Brain microvascular endothelial cell (primary cell): ENCODE data around the gene PPFIA1.
A peak's percentile ranks its signal among the peaks of the same experiment; 100 is the strongest.

Experiments
- DNase-seq: peaks from one replicate; pipeline ENCODE4 v3.0.0-alpha.2; 2020
- H3K27ac ChIP-seq: fragments of 250-450 bp; sonication (Bioruptor Pico); 2 replicates; pipeline ENCODE4 v1.5.1; 2020; ENCODE audit warnings: mild to moderate bottlenecking, moderate library complexity
- H3K27me3 ChIP-seq: fragments of 250-450 bp; sonication (Bioruptor Pico); replicated peaks from 2 replicates; pipeline ENCODE4 v1.5.1; 2020; ENCODE audit warnings: mild to moderate bottlenecking
- H3K36me3 ChIP-seq: fragments of 250-450 bp; sonication (Bioruptor Pico); replicated peaks from 2 replicates; pipeline ENCODE4 v1.5.1; 2020; ENCODE audit warnings: mild to moderate bottlenecking
- H3K4me3 ChIP-seq: 2 replicates; pipeline ENCODE4 v1.5.1; 2011; ENCODE audit warnings: low read depth, mild to moderate bottlenecking, control low read depth, low read length, moderate library complexity
- in situ Hi-C: cut with HindIII; loops from 2 replicates; pipeline ENCODE4 v1.10.0; 2017; ENCODE audit warnings: low sequenced_read_pairs, low pct_ligation_motif_present
- TF ChIP-seq, protein P1 (sequence below): IDR thresholded peaks from 2 replicates; pipeline ENCODE4 v1.5.1; 2011; ENCODE audit warnings: low read depth, mild to moderate bottlenecking, moderate library complexity, low read length, control low read depth, inconsistent platforms; ENCODE audit errors: missing control alignments

PPFIA1 gene

DNA sequence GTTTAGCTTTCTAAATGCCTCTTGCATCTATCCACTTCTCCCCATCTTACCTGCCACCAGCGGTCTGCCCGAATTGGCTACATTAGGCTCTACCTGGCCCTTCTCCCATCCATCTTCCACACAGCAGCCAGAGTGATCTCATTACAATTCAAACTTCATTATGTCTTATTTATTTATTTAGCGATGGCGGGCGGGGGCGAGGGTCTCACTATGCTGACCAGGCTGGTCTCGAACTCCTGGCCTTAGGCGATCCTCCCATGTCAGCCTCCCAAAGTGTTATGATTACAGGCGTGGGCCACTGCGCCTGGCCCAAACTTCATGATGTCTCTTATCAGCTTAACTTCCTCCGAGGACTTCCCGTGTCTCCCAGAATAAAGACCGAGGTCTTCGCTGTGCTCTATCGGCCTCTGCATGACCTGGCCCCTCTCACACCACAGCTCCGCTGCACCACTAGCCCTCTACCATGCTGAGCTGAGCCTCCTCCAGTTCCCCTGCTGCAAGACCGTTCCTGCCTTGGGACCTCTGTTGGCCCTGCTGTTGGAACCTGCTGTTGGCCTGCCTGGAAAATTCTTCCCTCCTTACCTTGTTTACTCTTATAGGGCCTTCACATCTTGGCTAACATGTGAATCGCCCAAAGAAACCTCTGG is 127.0 kb downstream of the PPFIA1 start:
- in situ Hi-C loops, result no loop called here
- DNase-seq, result peak; percentile 14
- no peaks in the 10 kb centered on the region for H3K27me3 ChIP-seq
- peak overlapping the region; percentile 77 for H3K4me3 ChIP-seq
- TF ChIP-seq, protein P1, sequence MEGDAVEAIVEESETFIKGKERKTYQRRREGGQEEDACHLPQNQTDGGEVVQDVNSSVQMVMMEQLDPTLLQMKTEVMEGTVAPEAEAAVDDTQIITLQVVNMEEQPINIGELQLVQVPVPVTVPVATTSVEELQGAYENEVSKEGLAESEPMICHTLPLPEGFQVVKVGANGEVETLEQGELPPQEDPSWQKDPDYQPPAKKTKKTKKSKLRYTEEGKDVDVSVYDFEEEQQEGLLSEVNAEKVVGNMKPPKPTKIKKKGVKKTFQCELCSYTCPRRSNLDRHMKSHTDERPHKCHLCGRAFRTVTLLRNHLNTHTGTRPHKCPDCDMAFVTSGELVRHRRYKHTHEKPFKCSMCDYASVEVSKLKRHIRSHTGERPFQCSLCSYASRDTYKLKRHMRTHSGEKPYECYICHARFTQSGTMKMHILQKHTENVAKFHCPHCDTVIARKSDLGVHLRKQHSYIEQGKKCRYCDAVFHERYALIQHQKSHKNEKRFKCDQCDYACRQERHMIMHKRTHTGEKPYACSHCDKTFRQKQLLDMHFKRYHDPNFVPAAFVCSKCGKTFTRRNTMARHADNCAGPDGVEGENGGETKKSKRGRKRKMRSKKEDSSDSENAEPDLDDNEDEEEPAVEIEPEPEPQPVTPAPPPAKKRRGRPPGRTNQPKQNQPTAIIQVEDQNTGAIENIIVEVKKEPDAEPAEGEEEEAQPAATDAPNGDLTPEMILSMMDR, result no peak
- peaks cover 7% of the 10 kb centered on the region for H3K36me3 ChIP-seq
- peak overlapping the region; percentile 91 for H3K27ac ChIP-seq

DNA sequence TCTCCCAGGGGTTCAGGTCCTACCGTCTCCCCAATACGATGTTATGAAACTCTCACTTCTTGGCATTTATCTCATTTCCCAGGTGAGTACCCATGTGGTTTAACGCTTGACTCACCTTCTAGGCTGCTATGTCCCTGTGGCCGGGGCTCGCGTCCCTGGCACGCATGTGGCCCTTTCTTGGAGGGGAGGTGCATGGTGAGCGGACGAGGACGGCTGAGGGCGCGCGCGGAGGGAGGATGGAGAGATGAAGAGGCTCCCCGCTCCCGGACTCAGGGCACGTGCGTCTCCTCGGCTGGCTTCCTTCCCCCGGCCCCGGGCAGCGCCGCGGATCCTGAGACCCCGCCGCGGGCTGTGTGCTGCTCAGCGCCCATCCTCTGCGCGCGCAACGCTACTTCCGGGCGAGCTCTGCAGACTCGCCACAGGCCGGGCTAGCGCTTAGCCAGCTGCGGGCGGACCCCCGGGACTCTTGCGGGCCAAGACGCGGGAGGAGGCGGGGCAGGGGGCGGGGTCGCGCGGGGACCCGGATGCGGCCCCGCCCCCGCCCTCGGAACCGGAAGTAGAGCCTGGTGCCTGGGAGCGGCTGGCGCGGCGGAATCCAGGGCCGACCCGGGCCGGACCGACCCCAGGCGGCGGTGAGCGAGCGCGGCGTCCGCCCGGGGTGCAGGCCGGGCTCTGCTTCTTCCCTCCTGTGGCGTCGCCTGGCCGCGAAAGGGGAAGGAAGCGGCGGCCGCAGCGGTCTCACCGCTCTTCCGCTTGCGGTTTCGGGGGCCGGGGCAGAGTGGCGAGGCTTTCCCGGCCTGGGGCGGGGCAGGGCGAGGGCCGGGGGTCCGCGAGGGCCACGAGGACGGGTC is 127.7 kb downstream of the PPFIA1 start, which contains the start of gene CTTN:
TSS of gene CTTN (plus strand) at position 547 of the 851 bp plus-strand sequence. CDS start 8,769 bp downstream, outside the sequence.
- in situ Hi-C loops, result no loop called here
- peaks cover 7% of the 10 kb centered on the region for H3K36me3 ChIP-seq
- TF ChIP-seq, protein P1, result no peak
- peak within 1 kb of the TSS; percentile 91 for H3K27ac ChIP-seq
- H3K27me3 ChIP-seq, result no peaks in the 10 kb centered on the region
- peak within 1 kb of the TSS; percentile 77 for H3K4me3 ChIP-seq
- DNase-seq, result peak; percentile 68

DNA sequence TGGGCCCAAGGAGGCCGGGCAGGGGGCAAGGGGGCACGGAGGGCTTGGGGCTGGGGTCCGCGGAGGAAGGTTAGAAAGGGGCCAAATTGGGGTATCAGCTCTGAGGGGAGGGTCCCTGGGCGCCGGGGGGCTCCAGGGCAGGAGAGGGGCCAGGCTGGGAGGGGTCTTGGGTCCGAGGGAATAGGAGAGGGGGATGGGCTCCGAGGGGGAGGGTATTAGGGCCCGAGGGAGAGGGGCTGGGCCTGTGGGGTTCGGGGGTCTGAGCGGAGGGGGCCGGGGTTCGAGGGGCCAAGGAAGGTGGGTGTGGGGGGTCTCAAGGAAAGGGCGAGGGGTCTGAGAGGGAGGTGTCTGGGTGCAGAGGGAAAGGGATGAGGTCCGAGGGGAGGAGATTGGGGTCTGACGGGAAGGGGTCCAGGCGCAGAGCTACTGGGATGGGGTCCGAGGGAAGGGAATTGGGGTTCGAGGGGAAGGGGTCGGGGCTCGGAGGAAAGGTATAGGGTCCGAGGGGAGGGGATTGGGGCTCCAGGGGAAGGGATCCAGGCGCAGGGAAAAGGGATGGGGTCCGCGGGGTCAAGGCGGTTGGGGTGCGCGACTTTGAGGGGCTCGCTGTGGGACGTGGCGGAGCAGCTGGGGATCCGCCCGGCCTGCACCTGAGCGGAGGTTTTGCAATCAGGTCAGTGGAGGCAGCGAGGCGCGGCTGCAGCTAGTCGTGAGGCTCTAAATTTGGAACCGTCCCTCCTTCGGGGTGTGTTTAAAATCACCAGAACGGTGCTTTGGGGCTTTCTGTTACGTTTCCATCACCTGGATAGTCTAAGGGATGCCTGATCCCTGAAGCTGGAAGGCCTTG is 128.6 kb downstream of the PPFIA1 start:
- Histone ChIP-seq H3K36me3 (peaks cover 3% of the 10 kb centered on the region), H3K27me3 (no peaks in the 10 kb centered on the region), H3K4me3 (peak overlapping the region; percentile 77), H3K27ac (peak overlapping the region; percentile 91)
- DNase-seq, result no peak
- in situ Hi-C loops, result no loop called here
- TF ChIP-seq, protein P1, result no peak

DNA sequence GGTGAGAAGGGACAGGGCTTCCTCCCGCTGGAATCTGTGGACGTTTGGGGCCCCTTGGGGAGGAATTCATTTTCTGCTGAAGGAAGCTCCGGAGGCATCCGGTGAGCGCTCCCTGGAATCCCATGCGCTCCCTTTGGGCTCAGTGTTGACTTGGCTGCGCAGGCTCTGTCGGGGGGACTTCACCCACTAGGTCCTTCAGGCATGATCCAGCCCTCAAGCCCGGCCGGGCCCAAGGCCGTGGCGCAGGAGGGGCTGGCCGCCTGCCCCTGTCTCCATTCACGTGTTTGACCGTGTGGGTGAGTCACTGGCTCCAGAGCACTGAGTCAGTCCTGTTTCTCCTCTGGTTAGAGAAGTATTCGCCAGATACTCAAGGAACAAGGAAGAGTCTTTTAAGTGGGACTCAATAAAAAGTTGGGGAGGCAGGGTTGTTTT is 129.2 kb downstream of the PPFIA1 start:
- no peaks in the 10 kb centered on the region for H3K27me3 ChIP-seq
- in situ Hi-C loops, result no loop called here
- H3K4me3 ChIP-seq, result peak overlapping the region; percentile 77
- H3K27ac ChIP-seq, result peak overlapping the region; percentile 91
- DNase-seq, result peak; percentile 96
- peaks cover 4% of the 10 kb centered on the region for H3K36me3 ChIP-seq
- TF ChIP-seq, protein P1, result no peak

DNA sequence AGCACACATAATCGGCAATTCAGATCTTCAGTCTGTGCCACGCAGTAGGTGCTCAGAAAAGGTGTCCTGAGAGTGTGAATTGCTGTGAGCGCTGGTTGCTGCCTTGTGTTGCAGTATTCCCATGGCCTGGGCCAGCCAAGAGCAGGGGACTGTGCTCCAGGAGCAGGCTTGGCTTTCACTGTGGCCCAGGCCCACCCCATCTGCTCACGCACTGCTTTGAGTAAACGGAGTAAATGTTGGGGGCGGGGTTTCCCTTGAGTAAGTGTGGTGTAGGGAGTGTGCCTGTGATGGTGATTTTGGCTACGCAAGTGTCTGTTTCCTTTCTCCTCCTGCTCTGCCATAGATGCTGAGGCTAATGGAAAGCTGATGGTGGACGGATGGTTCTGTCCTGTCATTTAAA is 130.2 kb downstream of the PPFIA1 start:
- Histone ChIP-seq H3K4me3 (no peak overlapping the region), H3K27ac (peak overlapping the region; percentile 91), H3K36me3 (peaks cover 11% of the 10 kb centered on the region), H3K27me3 (no peaks in the 10 kb centered on the region)
- in situ Hi-C loops, result no loop called here
- no peak for DNase-seq
- TF ChIP-seq, protein P1, result no peak
